ENCODE data around the gene HDAC4. TPM values are rescaled to one million over a fixed set of nuclear protein-coding genes. Genes with fewer than 3 reads are reported as not detected.

The HDAC4 gene
- total RNA-seq, 1 experiment from 2014 or later: 32.0 TPM

GRCh38 chr2:239355724-239356123 is 45.1 kb downstream of the HDAC4 start:
- no peak for TF ChIP-seq CTCF (conservative IDR thresholded peaks at IDR 0.05)
- H3K23ac ChIP-seq (ENCODE audit: insufficient read length, low read depth, low read length): no peak overlapping the region
- H3K27me3 ChIP-seq (ENCODE audit: insufficient read depth, low read length): no peaks in the 10 kb centered on the region
- no peak overlapping the region for H3K56ac ChIP-seq (ENCODE audit: insufficient read length, low read depth, low read length)
- no peak for DNase-seq
- H2BK20ac ChIP-seq (ENCODE audit: low read depth, low read length, poor library complexity, severe bottlenecking): no peak overlapping the region
- H2BK5ac ChIP-seq (ENCODE audit: insufficient read length, low read length): no peak overlapping the region
- H3K9me3 Mint-ChIP-seq: peaks cover 6 to 16% of the 10 kb centered on the region in 2 experiments
- H3K9me3 ChIP-seq (ENCODE audit: control insufficient read depth, low read depth, low read length): no peaks in the 10 kb centered on the region
- no peak overlapping the region for H2BK120ac ChIP-seq (ENCODE audit: low read depth, low read length, poor library complexity, severe bottlenecking)
- H3K14ac ChIP-seq (ENCODE audit: insufficient read depth, low read length): no peak overlapping the region
- no peaks in the 10 kb centered on the region for H3K27me3 Mint-ChIP-seq (ENCODE audit: low read depth)
- H4K8ac ChIP-seq (replicated peaks; ENCODE audit: insufficient read length, low read depth, low read length): no peak overlapping the region
- no peak overlapping the region for H3K9ac ChIP-seq (ENCODE audit: extremely low read depth, insufficient read length, low read length)
- no peaks in the 10 kb centered on the region for H4K20me1 ChIP-seq (ENCODE audit: control insufficient read depth, insufficient read depth, insufficient read length)
- no peak overlapping the region for H3K4ac ChIP-seq (ENCODE audit: low read depth, low read length)
- peaks cover 13 to 23% of the 10 kb centered on the region in 2 experiments for H3K4me1 Mint-ChIP-seq
- no peak overlapping the region for H3K27ac Mint-ChIP-seq
- H3K4me2 ChIP-seq (ENCODE audit: insufficient read depth, insufficient read length, low read length): no peak overlapping the region
- peaks cover 32 to 38% (median 37%) of the 10 kb centered on the region in 3 experiments for H3K36me3 Mint-ChIP-seq (ENCODE audit: insufficient read depth in 1 of 3, low read depth in 3 of 3)
- H2AK5ac ChIP-seq (ENCODE audit: insufficient read length, low read length): no peak overlapping the region
- H2AFZ ChIP-seq (ENCODE audit: low read length): no peak overlapping the region
- H3K4me1 ChIP-seq (ENCODE audit: insufficient read depth, low read length): peaks cover 3% of the 10 kb centered on the region; the same call in 1 of the 2 replicates
- no peak overlapping the region for H2BK15ac ChIP-seq (ENCODE audit: low read depth, low read length)
- no peak overlapping the region for H3K4me3 Mint-ChIP-seq
- no CpG with 5 or more reads among the region's 3 CpGs for WGBS (ENCODE audit: extremely low coverage, insufficient read length, low lambda C conversion rate)
- H3K18ac ChIP-seq (ENCODE audit: insufficient read length, low read depth, low read length): no peak overlapping the region
- H3T11ph ChIP-seq (ENCODE audit: low read length): no peak overlapping the region
- no peak overlapping the region for H2BK12ac ChIP-seq (ENCODE audit: insufficient read length, low read depth, low read length)
- no peak overlapping the region for H3K27ac ChIP-seq (ENCODE audit: insufficient read length, low read depth, low read length)
- H4K91ac ChIP-seq (ENCODE audit: insufficient read length, low read depth, low read length): no peak overlapping the region
- no peaks in the 10 kb centered on the region for H3K23me2 ChIP-seq (ENCODE audit: insufficient read length, low read depth, low read length, poor library complexity, severe bottlenecking)
- H4K5ac ChIP-seq (ENCODE audit: insufficient read length, low read depth, low read length): no peak overlapping the region
- no peaks in the 10 kb centered on the region for H3K79me1 ChIP-seq (ENCODE audit: insufficient read depth, low read depth, low read length, poor library complexity, severe bottlenecking)
- peaks cover 2% of the 10 kb centered on the region; the same call in 1 of the 2 replicates for H3K79me2 ChIP-seq (ENCODE audit: insufficient read depth, low read length)
